SK-N-SH treated with all-trans-retinoic acid at 6 μM for 48 hours (cell line): ENCODE measurements around the gene KCNT2.

ENCODE experiments used
- ATAC-seq: fragments of 200-7000 bp; cut with Tn5 transposase; 3 replicates; pipeline ENCODE4 v1.9.1; 2020; ENCODE audit warnings: mild to moderate bottlenecking, moderate library complexity
- ARNTL ChIP-seq: fragments of 450-650 bp; formaldehyde crosslinking; IDR thresholded peaks from 2 replicates; pipeline ENCODE4 v1.5.0; 2020; ENCODE audit warnings: low read depth, mild to moderate bottlenecking, moderate library complexity, borderline replicate concordance
- BACH2 ChIP-seq: fragments of 250-450 bp; sonication (Bioruptor Pico); IDR thresholded peaks from 2 replicates; pipeline ENCODE4 v1.9.0; 2021; ENCODE audit warnings: mild to moderate bottlenecking, borderline replicate concordance
- CSDC2 ChIP-seq: fragments of 250-450 bp; sonication (Bioruptor Pico); IDR thresholded peaks from 2 replicates; pipeline ENCODE4 v1.5.0; 2020; ENCODE audit warnings: mild to moderate bottlenecking, moderate library complexity
- ESRRG ChIP-seq: fragments of 250-450 bp; sonication (Bioruptor Pico); IDR thresholded peaks from 2 replicates; pipeline ENCODE4 v1.6.1; 2021; ENCODE audit warnings: mild to moderate bottlenecking
- GLIS3 ChIP-seq: fragments of 250-450 bp; sonication (Bioruptor Pico); IDR thresholded peaks from 2 replicates; pipeline ENCODE4 v1.5.0; 2020; ENCODE audit warnings: mild to moderate bottlenecking, moderate library complexity
- ISL1 ChIP-seq: fragments of 250-450 bp; sonication (Bioruptor Pico); IDR thresholded peaks from 2 replicates; pipeline ENCODE4 v2.1.2; 2022; ENCODE audit warnings: mild to moderate bottlenecking, moderate library complexity
- OSR1 ChIP-seq: fragments of 250-450 bp; sonication (Bioruptor Pico); IDR thresholded peaks from 2 replicates; pipeline ENCODE4 v1.8.0; 2022; ENCODE audit warnings: moderate library complexity, mild to moderate bottlenecking, inconsistent platforms
- PPARA ChIP-seq: fragments of 250-450 bp; sonication (Bioruptor Pico); IDR thresholded peaks from 2 replicates; pipeline ENCODE4 v1.5.0; 2020; ENCODE audit warnings: mild to moderate bottlenecking, borderline replicate concordance
- RARB ChIP-seq: fragments of 250-450 bp; sonication (Bioruptor Pico); IDR thresholded peaks from 2 replicates; pipeline ENCODE4 v1.8.0; 2021; ENCODE audit warnings: mild to moderate bottlenecking, moderate library complexity
- TCF4 ChIP-seq: fragments of 250-450 bp; sonication (Bioruptor Pico); IDR thresholded peaks from 2 replicates; pipeline ENCODE4 v1.8.0; 2021; ENCODE audit warnings: mild to moderate bottlenecking, moderate library complexity, borderline replicate concordance
- TOX ChIP-seq: fragments of 250-450 bp; sonication (Bioruptor Pico); IDR thresholded peaks from 2 replicates; pipeline ENCODE4 v1.8.0; 2021; ENCODE audit warnings: mild to moderate bottlenecking, moderate library complexity, borderline replicate concordance
- ZC3H10 ChIP-seq: fragments of 250-450 bp; sonication (Bioruptor Pico); IDR thresholded peaks from 2 replicates; pipeline ENCODE4 v1.5.1; 2021; ENCODE audit warnings: mild to moderate bottlenecking, moderate library complexity
- ZFP3 ChIP-seq: fragments of 250-450 bp; sonication (Bioruptor Pico); IDR thresholded peaks from 2 replicates; pipeline ENCODE4 v1.5.0; 2020; ENCODE audit warnings: mild to moderate bottlenecking, moderate library complexity
- ZFP30 ChIP-seq: fragments of 450-650 bp; formaldehyde crosslinking; IDR thresholded peaks from 2 replicates; pipeline ENCODE4 v1.5.0; 2022; ENCODE audit warnings: mild to moderate bottlenecking, moderate library complexity
- ZNF565 ChIP-seq: fragments of 450-650 bp; formaldehyde crosslinking; conservative IDR thresholded peaks from 2 replicates; pipeline ENCODE4 v1.5.0; 2020; ENCODE audit warnings: low read depth, mild to moderate bottlenecking, moderate library complexity
- ZNF8 ChIP-seq: fragments of 450-650 bp; formaldehyde crosslinking; IDR thresholded peaks from 2 replicates; pipeline ENCODE4 v1.5.0; 2020; ENCODE audit warnings: mild to moderate bottlenecking, moderate library complexity
- TF ChIP-seq, protein P1 (sequence below): fragments of 250-450 bp; sonication (Bioruptor Pico); IDR thresholded peaks from 2 replicates; pipeline ENCODE4 v1.5.1; 2021; ENCODE audit warnings: mild to moderate bottlenecking, moderate library complexity
- TF ChIP-seq, protein P2 (sequence below): fragments of 250-450 bp; sonication (Bioruptor Pico); IDR thresholded peaks from 2 replicates; pipeline ENCODE4 v1.8.0; 2021; ENCODE audit warnings: low read depth, mild to moderate bottlenecking, moderate library complexity, borderline replicate concordance
- TF ChIP-seq, protein P3 (sequence below): fragments of 250-450 bp; sonication (Bioruptor Pico); IDR thresholded peaks from 2 replicates; pipeline ENCODE4 v1.5.1; 2020; ENCODE audit warnings: low read depth, mild to moderate bottlenecking, moderate library complexity
- TF ChIP-seq, protein P4 (sequence below): fragments of 250-450 bp; sonication (Bioruptor Pico); IDR thresholded peaks from 2 replicates; pipeline ENCODE4 v1.8.0; 2020; ENCODE audit warnings: mild to moderate bottlenecking, moderate library complexity, borderline replicate concordance

KCNT2 gene

DNA sequence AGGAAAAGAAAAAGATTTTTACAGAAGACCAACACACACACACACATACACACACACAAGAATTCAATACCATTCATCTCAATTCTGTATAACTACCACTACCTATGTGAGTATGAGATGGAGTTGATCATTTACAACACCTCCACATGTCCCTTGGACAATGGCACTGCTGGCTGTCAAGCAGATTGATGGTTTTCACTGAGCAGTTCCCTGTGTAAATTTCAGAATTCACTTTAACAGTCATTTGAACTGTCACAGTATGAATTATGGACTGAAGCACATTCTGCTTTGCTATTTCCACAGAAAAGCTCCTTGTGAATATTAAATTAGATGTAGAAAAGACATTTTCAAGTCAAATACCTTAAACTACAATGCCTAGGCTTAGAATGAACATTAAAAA is 14.3 kb downstream of the KCNT2 start:
- no peak for ATAC-seq
- no peak for TF ChIP-seq TOX
- TF ChIP-seq OSR1 (CRISPR knock-in tag) = no peak
- no peak for TF ChIP-seq CSDC2 (CRISPR knock-in tag)
- TF ChIP-seq ARNTL (CRISPR knock-in tag) = no peak
- TF ChIP-seq, protein P1, sequence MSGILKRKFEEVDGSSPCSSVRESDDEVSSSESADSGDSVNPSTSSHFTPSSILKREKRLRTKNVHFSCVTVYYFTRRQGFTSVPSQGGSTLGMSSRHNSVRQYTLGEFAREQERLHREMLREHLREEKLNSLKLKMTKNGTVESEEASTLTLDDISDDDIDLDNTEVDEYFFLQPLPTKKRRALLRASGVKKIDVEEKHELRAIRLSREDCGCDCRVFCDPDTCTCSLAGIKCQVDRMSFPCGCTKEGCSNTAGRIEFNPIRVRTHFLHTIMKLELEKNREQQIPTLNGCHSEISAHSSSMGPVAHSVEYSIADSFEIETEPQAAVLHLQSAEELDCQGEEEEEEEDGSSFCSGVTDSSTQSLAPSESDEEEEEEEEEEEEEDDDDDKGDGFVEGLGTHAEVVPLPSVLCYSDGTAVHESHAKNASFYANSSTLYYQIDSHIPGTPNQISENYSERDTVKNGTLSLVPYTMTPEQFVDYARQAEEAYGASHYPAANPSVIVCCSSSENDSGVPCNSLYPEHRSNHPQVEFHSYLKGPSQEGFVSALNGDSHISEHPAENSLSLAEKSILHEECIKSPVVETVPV = no peak
- TF ChIP-seq BACH2 (CRISPR knock-in tag) = no peak
- TF ChIP-seq TCF4 (CRISPR knock-in tag) = no peak
- TF ChIP-seq, protein P2, sequence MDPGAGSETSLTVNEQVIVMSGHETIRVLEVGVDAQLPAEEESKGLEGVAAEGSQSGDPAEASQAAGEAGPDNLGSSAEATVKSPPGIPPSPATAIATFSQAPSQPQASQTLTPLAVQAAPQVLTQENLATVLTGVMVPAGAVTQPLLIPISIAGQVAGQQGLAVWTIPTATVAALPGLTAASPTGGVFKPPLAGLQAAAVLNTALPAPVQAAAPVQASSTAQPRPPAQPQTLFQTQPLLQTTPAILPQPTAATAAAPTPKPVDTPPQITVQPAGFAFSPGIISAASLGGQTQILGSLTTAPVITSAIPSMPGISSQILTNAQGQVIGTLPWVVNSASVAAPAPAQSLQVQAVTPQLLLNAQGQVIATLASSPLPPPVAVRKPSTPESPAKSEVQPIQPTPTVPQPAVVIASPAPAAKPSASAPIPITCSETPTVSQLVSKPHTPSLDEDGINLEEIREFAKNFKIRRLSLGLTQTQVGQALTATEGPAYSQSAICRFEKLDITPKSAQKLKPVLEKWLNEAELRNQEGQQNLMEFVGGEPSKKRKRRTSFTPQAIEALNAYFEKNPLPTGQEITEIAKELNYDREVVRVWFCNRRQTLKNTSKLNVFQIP = no peak
- no peak for TF ChIP-seq GLIS3 (CRISPR knock-in tag)
- TF ChIP-seq, protein P3, sequence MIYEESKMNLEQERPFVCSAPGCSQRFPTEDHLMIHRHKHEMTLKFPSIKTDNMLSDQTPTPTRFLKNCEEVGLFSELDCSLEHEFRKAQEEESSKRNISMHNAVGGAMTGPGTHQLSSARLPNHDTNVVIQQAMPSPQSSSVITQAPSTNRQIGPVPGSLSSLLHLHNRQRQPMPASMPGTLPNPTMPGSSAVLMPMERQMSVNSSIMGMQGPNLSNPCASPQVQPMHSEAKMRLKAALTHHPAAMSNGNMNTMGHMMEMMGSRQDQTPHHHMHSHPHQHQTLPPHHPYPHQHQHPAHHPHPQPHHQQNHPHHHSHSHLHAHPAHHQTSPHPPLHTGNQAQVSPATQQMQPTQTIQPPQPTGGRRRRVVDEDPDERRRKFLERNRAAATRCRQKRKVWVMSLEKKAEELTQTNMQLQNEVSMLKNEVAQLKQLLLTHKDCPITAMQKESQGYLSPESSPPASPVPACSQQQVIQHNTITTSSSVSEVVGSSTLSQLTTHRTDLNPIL (CRISPR knock-in tag) = no peak

DNA sequence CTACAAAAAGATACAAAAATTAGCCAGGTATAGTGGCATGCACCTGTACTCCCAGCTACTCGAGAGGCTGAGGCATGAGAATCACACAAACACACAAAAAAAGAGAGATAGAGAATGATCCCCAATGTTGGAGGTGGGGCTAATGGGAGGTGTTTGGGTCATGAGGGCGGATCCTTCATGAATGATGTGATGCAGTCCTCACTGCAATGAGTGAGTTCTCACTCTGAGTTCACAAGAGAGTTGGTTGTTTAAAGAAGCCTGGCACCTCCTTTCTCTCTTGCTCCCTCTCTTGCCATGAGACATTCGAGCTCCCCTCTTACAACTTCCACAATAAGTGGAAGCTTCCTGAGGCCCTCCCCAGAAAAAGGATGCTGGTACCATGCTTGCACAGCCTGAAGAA is 17.3 kb downstream of the KCNT2 start:
- no peak for ATAC-seq
- no peak for TF ChIP-seq ISL1 (CRISPR knock-in tag)
- TF ChIP-seq ZFP3 (CRISPR knock-in tag) = no peak
- no peak for TF ChIP-seq PPARA (CRISPR knock-in tag)
- TF ChIP-seq ZFP30 (CRISPR knock-in tag) = no peak
- TF ChIP-seq, protein P2 = no peak
- TF ChIP-seq ZNF565 (CRISPR knock-in tag) = no peak
- TF ChIP-seq, protein P4, sequence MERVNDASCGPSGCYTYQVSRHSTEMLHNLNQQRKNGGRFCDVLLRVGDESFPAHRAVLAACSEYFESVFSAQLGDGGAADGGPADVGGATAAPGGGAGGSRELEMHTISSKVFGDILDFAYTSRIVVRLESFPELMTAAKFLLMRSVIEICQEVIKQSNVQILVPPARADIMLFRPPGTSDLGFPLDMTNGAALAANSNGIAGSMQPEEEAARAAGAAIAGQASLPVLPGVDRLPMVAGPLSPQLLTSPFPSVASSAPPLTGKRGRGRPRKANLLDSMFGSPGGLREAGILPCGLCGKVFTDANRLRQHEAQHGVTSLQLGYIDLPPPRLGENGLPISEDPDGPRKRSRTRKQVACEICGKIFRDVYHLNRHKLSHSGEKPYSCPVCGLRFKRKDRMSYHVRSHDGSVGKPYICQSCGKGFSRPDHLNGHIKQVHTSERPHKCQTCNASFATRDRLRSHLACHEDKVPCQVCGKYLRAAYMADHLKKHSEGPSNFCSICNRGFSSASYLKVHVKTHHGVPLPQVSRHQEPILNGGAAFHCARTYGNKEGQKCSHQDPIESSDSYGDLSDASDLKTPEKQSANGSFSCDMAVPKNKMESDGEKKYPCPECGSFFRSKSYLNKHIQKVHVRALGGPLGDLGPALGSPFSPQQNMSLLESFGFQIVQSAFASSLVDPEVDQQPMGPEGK = no peak
- no peak for TF ChIP-seq RARB
- TF ChIP-seq GLIS3 (CRISPR knock-in tag) = no peak
- no peak for TF ChIP-seq ESRRG (CRISPR knock-in tag)
- TF ChIP-seq TCF4 (CRISPR knock-in tag) = no peak
- no peak for TF ChIP-seq OSR1 (CRISPR knock-in tag)
- TF ChIP-seq, protein P3 (CRISPR knock-in tag) = no peak
- TF ChIP-seq TOX = no peak
- TF ChIP-seq, all 23 proteins: peak for 0

DNA sequence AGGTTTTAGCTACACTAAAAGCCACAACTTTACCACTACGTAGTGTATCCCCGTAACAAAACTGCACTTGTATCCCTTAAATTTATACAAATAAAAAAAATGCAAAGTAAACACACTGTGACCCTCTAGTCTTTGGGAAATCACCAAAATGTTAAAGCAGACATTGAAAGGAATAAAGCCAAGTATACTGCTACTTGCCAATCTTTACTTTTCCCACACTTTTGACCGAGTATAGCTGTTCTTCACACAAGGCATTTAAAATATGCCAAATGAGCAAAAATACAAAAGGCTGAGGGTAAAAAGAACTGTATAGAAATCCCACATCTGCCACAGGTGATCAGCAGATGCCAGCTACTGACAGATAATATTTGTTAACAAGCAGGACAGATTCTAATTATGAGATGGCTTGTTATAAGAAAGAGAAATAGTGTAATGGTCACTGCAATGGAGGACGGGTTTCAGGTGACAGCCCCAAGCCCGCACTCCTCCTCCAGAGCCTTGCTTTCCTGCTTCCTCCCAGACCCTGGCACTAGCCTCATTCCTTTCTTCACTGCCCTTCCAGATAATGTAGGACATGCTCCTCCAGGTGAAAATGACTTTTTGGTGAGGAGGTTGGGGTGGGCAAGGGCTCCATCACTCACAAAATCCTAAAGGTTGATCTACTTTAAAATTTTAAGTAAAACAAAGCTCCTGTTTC is 18.1 kb downstream of the KCNT2 start:
- TF ChIP-seq, protein P4 = no peak
- TF ChIP-seq TCF4 (CRISPR knock-in tag) (no peak), ZC3H10 (CRISPR knock-in tag) (no peak), ZNF8 (CRISPR knock-in tag) (no peak), BACH2 (CRISPR knock-in tag) (no peak), TOX (no peak), CSDC2 (CRISPR knock-in tag) (no peak)
- TF ChIP-seq, protein P3 (CRISPR knock-in tag) = no peak
- TF ChIP-seq, protein P1 = no peak
- ATAC-seq = no peak
